ENCODE data around the gene FMR1.

GRCh38 chrX:147945286-147945685, 33.6 kb downstream of the FMR1 start:
- TF ChIP-seq TCF12 (IDR thresholded peaks at IDR 0.05; ENCODE audit: low read depth): no peak
- no peak for TF ChIP-seq EP300 (IDR thresholded peaks at IDR 0.05; ENCODE audit: borderline replicate concordance)
- no peak for TF ChIP-seq TEAD4 (IDR thresholded peaks at IDR 0.05)
- TF ChIP-seq EGR1 (IDR thresholded peaks at IDR 0.05): no peak
- no peak for TF ChIP-seq REST (IDR thresholded peaks at IDR 0.05; ENCODE audit: low read depth)
- no peak for TF ChIP-seq NFIC (IDR thresholded peaks at IDR 0.05)
- no peak for TF ChIP-seq YY1 (IDR thresholded peaks at IDR 0.05; ENCODE audit: low read depth)
- TF ChIP-seq RAD21 (IDR thresholded peaks at IDR 0.05; ENCODE audit: low read depth): no peak
- TF ChIP-seq CREB1 (IDR thresholded peaks at IDR 0.05; ENCODE audit: low read depth): no peak
- TF ChIP-seq USF1 (IDR thresholded peaks at IDR 0.05): no peak
- TF ChIP-seq MAX (IDR thresholded peaks at IDR 0.05): no peak
- no peak for TF ChIP-seq TAF1 (IDR thresholded peaks at IDR 0.05; ENCODE audit: low read depth)
